A673 (cell line): ENCODE results near the gene ACRV1.

ENCODE experiments used
- EZH2 ChIP-seq: fragments of 200-600 bp; sonication (generic); IDR thresholded peaks from 2 replicates; pipeline ENCODE4 v1.6.1; 2017; ENCODE audit warnings: borderline replicate concordance, low read depth, mild to moderate bottlenecking, mixed read lengths, antibody characterized with exemption, low read length; ENCODE audit not compliant: poor library complexity, severe bottlenecking
- TF ChIP-seq, protein P1 (sequence below): fragments of 300-800, 200-600 bp; sonication (generic); conservative IDR thresholded peaks from 2 replicates; pipeline ENCODE4 v1.5.1; 2017; ENCODE audit warnings: low read depth, mild to moderate bottlenecking, antibody characterized with exemption, low read length, moderate library complexity, mixed read lengths

DNA sequence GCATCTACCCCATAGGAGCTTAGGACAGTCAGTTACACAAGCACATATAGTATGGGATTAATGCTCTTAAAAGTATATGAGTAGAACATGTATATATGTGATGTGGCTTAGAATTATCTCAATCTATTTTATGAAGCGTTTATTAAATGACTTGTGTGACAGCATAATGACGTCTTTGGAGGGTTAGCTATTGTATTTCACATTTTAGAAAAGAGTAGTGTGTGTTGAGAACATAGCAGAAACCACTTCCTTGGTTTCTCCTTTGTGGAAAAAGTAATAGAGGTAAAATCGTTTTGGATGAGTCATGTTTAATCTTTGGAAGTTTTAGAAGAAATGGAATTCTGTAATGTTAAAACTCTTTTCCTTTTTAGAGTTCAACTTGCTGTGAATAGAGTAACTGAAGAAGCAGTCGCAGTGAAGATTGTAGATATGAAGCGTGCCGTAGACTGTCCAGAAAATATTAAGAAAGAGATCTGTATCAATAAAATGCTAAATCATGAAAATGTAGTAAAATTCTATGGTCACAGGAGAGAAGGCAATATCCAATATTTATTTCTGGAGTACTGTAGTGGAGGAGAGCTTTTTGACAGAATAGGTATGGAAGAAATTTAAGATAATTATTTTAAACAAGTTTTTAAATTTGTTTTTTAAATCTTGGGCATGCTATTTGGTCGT is 53.3 kb downstream of the ACRV1 start:
- TF ChIP-seq, protein P1, sequence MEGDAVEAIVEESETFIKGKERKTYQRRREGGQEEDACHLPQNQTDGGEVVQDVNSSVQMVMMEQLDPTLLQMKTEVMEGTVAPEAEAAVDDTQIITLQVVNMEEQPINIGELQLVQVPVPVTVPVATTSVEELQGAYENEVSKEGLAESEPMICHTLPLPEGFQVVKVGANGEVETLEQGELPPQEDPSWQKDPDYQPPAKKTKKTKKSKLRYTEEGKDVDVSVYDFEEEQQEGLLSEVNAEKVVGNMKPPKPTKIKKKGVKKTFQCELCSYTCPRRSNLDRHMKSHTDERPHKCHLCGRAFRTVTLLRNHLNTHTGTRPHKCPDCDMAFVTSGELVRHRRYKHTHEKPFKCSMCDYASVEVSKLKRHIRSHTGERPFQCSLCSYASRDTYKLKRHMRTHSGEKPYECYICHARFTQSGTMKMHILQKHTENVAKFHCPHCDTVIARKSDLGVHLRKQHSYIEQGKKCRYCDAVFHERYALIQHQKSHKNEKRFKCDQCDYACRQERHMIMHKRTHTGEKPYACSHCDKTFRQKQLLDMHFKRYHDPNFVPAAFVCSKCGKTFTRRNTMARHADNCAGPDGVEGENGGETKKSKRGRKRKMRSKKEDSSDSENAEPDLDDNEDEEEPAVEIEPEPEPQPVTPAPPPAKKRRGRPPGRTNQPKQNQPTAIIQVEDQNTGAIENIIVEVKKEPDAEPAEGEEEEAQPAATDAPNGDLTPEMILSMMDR, result no peak
- no peak for TF ChIP-seq EZH2
